IMR-90 (cell line): ENCODE measurements around the gene CHPT1. TPM values are rescaled to one million over a fixed set of nuclear protein-coding genes. Genes with fewer than 3 reads are reported as not detected.

ENCODE experiments used
- ATAC-seq: fragments of 200-7000 bp; cut with Tn5 transposase; 2 replicates; pipeline ENCODE4 v1.9.1; 2020; ENCODE audit warnings: low read depth, mild to moderate bottlenecking, moderate library complexity
- BruUV-seq: library from RNA; stranded (reverse); fragments of 400-500 nt; replicated peaks from 2 replicates; lab custom pipeline; 2021; lab: Mats Ljungman, UMichigan
- CTCF ChIA-PET: fragments of 300-600 bp; formaldehyde crosslinking; extraction: SDS; loops from one replicate; lab custom pipeline; 2021; ENCODE audit warnings: antibody characterized with exemption; lab: Yijun Ruan, JAX
- POLR2A ChIA-PET: fragments of 300-600 bp; sonication (Branson Sonifier 250); formaldehyde crosslinking; loops from one replicate; lab custom pipeline; 2022; ENCODE audit warnings: antibody characterized with exemption; ENCODE audit not compliant: unreplicated experiment; lab: Charles Lee
- DNase-seq: peaks from one replicate; pipeline ENCODE4 v3.0.0; 2013
- H2AFZ ChIP-seq: replicated peaks from 2 replicates; pipeline ENCODE3; 2013; ENCODE audit warnings: low read length, mild to moderate bottlenecking; ENCODE audit not compliant: poor library complexity
- H2AK5ac ChIP-seq: 2 replicates; pipeline ENCODE4 v1.6.1; 2013; ENCODE audit warnings: low read depth, low read length, inconsistent platforms
- H2AK9ac ChIP-seq: replicated peaks from 2 replicates; pipeline ENCODE3; 2013; ENCODE audit warnings: mild to moderate bottlenecking, low read depth, low read length, moderate library complexity; ENCODE audit not compliant: poor library complexity
- H2BK120ac ChIP-seq: 2 replicates; pipeline ENCODE4 v1.6.1; 2013; ENCODE audit warnings: low read depth, low read length, inconsistent platforms
- H2BK15ac ChIP-seq: 3 replicates; pipeline ENCODE4 v1.6.1; 2013; ENCODE audit warnings: low read depth, low read length, inconsistent platforms
- H2BK20ac ChIP-seq: 2 replicates; pipeline ENCODE4 v1.6.1; 2013; ENCODE audit warnings: low read depth, mild to moderate bottlenecking, inconsistent platforms, low read length, moderate library complexity
- H2BK5ac ChIP-seq: 2 replicates; pipeline ENCODE4 v1.6.1; 2013; ENCODE audit warnings: mild to moderate bottlenecking, low read depth, low read length, inconsistent platforms; ENCODE audit not compliant: poor library complexity, severe bottlenecking
- H3K14ac ChIP-seq: replicated peaks from 2 replicates; pipeline ENCODE4 v1.6.1; 2013; ENCODE audit warnings: low read depth, low read length, inconsistent platforms
- H3K18ac ChIP-seq: 2 replicates; pipeline ENCODE4 v1.6.1; 2013; ENCODE audit warnings: low read depth, low read length, control low read depth
- H3K23ac ChIP-seq: 2 replicates; pipeline ENCODE4 v1.6.1; 2013; ENCODE audit warnings: low read depth, low read length, inconsistent platforms
- H3K27ac ChIP-seq: 2 replicates; pipeline ENCODE4 v1.5.1; 2013; ENCODE audit warnings: mild to moderate bottlenecking, control low read depth, low read length; ENCODE audit not compliant: insufficient read depth
- H3K27me3 ChIP-seq: 2 replicates; pipeline ENCODE4 v1.6.1; 2013; ENCODE audit warnings: low read length; ENCODE audit not compliant: control insufficient read depth, insufficient read depth
- H3K36me3 ChIP-seq: 2 replicates; pipeline ENCODE4 v1.6.1; 2013; ENCODE audit warnings: low read length, mixed read lengths; ENCODE audit not compliant: control insufficient read depth, insufficient read depth
- H3K4ac ChIP-seq: 2 replicates; pipeline ENCODE4 v1.6.1; 2013; ENCODE audit warnings: low read depth, low read length, inconsistent platforms
- H3K4me1 ChIP-seq: 2 replicates; pipeline ENCODE4 v1.6.1; 2013; ENCODE audit warnings: low read length, mixed read lengths; ENCODE audit not compliant: control insufficient read depth, insufficient read depth
- H3K4me2 ChIP-seq: 2 replicates; pipeline ENCODE4 v1.6.1; 2013; ENCODE audit warnings: low read depth, mild to moderate bottlenecking, control low read depth, low read length, moderate library complexity
- H3K4me3 ChIP-seq: 2 replicates; pipeline ENCODE4 v1.5.1; 2013; ENCODE audit warnings: low read depth, mild to moderate bottlenecking, control low read depth, low read length, moderate library complexity; ENCODE audit not compliant: insufficient read depth
- H3K56ac ChIP-seq: 2 replicates; pipeline ENCODE4 v1.6.1; 2013; ENCODE audit warnings: low read length, inconsistent platforms; ENCODE audit not compliant: insufficient read depth; ENCODE audit errors: extremely low read depth
- H3K79me1 ChIP-seq, 2 experiments: 2 replicates each; pipeline ENCODE4 v1.6.1; 2013; ENCODE audit warnings: low read length in 2 of 2, inconsistent platforms in 1 of 2, low read depth in 1 of 2
- H3K9ac ChIP-seq: 2 replicates; pipeline ENCODE4 v1.6.1; 2013; ENCODE audit warnings: low read depth, low read length, control low read depth
- H3K9me1 ChIP-seq: 2 replicates; pipeline ENCODE4 v1.6.1; 2013; ENCODE audit warnings: low read length, inconsistent platforms; ENCODE audit not compliant: insufficient read depth
- H3K9me3 ChIP-seq: 2 replicates; pipeline ENCODE4 v1.6.1; 2013; ENCODE audit warnings: low read length; ENCODE audit not compliant: control insufficient read depth, insufficient read depth
- H4K20me1 ChIP-seq: 2 replicates; pipeline ENCODE4 v1.6.1; 2013; ENCODE audit warnings: low read length, inconsistent platforms; ENCODE audit not compliant: insufficient read depth
- H4K5ac ChIP-seq: 2 replicates; pipeline ENCODE4 v1.6.1; 2013; ENCODE audit warnings: mild to moderate bottlenecking, low read depth, low read length, control low read depth
- H4K8ac ChIP-seq, 2 experiments: 2 replicates each; pipeline ENCODE4 v1.6.1; 2013; ENCODE audit warnings: low read depth in 2 of 2, low read length in 2 of 2, control low read depth in 1 of 2, inconsistent platforms in 1 of 2
- H4K91ac ChIP-seq: 2 replicates; pipeline ENCODE4 v1.6.1; 2013; ENCODE audit warnings: low read depth, low read length, inconsistent platforms; ENCODE audit not compliant: insufficient read depth
- BHLHE40 ChIP-seq: fragments of 150-350 bp; IDR thresholded peaks from 2 replicates; pipeline ENCODE4 v1.6.1; 2016; ENCODE audit warnings: mild to moderate bottlenecking, low read depth, low read length
- CEBPB ChIP-seq: IDR thresholded peaks from 2 replicates; pipeline ENCODE4 v1.6.1; 2012; ENCODE audit warnings: low read depth, low read length, improper control_type of control experiment
- CHD1 ChIP-seq: IDR thresholded peaks from 2 replicates; pipeline ENCODE4 v1.6.1; 2012; ENCODE audit warnings: low read depth, low read length, improper control_type of control experiment
- CTCF ChIP-seq: conservative IDR thresholded peaks from 2 replicates; pipeline ENCODE4 v1.5.1; 2012; ENCODE audit warnings: mild to moderate bottlenecking, low read depth, low read length, improper control_type of control experiment
- ELK1 ChIP-seq: fragments of 150-350 bp; IDR thresholded peaks from 2 replicates; pipeline ENCODE4 v1.6.1; 2016; ENCODE audit warnings: low read depth, mild to moderate bottlenecking, low read length, moderate library complexity, borderline replicate concordance
- FOS ChIP-seq: fragments of 150-350 bp; IDR thresholded peaks from 2 replicates; pipeline ENCODE4 v1.6.1; 2016; ENCODE audit warnings: low read depth, low read length
- MAZ ChIP-seq: IDR thresholded peaks from 2 replicates; pipeline ENCODE4 v1.6.1; 2012; ENCODE audit warnings: low read depth, mild to moderate bottlenecking, low read length, improper control_type of control experiment, moderate library complexity, borderline replicate concordance
- MXI1 ChIP-seq: IDR thresholded peaks from 2 replicates; pipeline ENCODE4 v1.6.1; 2012; ENCODE audit warnings: low read depth, mild to moderate bottlenecking, low read length, moderate library complexity, borderline replicate concordance
- NFE2L2 ChIP-seq: fragments of 150-350 bp; IDR thresholded peaks from 2 replicates; pipeline ENCODE4 v1.6.1; 2016; ENCODE audit warnings: low read depth, mild to moderate bottlenecking, low read length
- POLR2A ChIP-seq: IDR thresholded peaks from 2 replicates; pipeline ENCODE4 v1.6.1; 2012; ENCODE audit warnings: mild to moderate bottlenecking, low read depth, low read length
- RAD21 ChIP-seq: IDR thresholded peaks from 2 replicates; pipeline ENCODE4 v1.6.1; 2012; ENCODE audit warnings: low read length, improper control_type of control experiment
- RCOR1 ChIP-seq: IDR thresholded peaks from 2 replicates; pipeline ENCODE4 v1.6.1; 2012; ENCODE audit warnings: mild to moderate bottlenecking, low read length, improper control_type of control experiment; ENCODE audit not compliant: insufficient replicate concordance
- RFX5 ChIP-seq: IDR thresholded peaks from 2 replicates; pipeline ENCODE4 v1.8.0; 2012; ENCODE audit warnings: low read depth, mild to moderate bottlenecking, low read length, moderate library complexity
- SMC3 ChIP-seq: fragments of 150-350 bp; IDR thresholded peaks from 2 replicates; pipeline ENCODE4 v1.6.1; 2016; ENCODE audit warnings: low read depth, mild to moderate bottlenecking, antibody characterized with exemption, low read length, moderate library complexity
- USF2 ChIP-seq: fragments of 150-350 bp; IDR thresholded peaks from 2 replicates; pipeline ENCODE4 v1.6.1; 2017; ENCODE audit warnings: mild to moderate bottlenecking, antibody characterized with exemption, low read length, low read depth
- WGBS, 2 experiments: methylation state at CpG; one replicate each; pipeline versions ENCODE4 v1.1.5 to v1.1.7; 2013; ENCODE audit warnings: missing lambda C conversion rate in 2 of 2; ENCODE audit not compliant: insufficient read length in 1 of 2; ENCODE audit errors: extremely low coverage in 2 of 2; 5-methylcytosine and 5-hydroxymethylcytosine counted together
- dilution Hi-C: fragments of 300-500 bp; cut with HindIII; formaldehyde crosslinking; loops from one replicate; pipeline ENCODE4 v1.14.3; 2018; ENCODE audit warnings: low sequenced_read_pairs; ENCODE audit not compliant: unreplicated experiment
- in situ Hi-C: fragments of 300-500 bp; cut with MboI; formaldehyde crosslinking; loops from 3 replicates; pipeline ENCODE4 v1.14.3; 2019; ENCODE audit warnings: low sequenced_read_pairs, inconsistent platforms, mixed read lengths
- intact Hi-C: fragments of 100-400 bp; cut with micrococcal nuclease; formaldehyde crosslinking; loops from 2 replicates; pipeline ENCODE4 v1.10.0; 2022
- polyA plus RNA-seq, 3 experiments: library from polyadenylated mRNA; depleted of rRNA; stranded (reverse); fragments of >200 nt; gene quantifications; 2 replicates each; pipeline ENCODE4 v1.2.3, GENCODE V29; 2012; ENCODE audit warnings: low replicate concordance in 1 of 3
- total RNA-seq: library from RNA; depleted of rRNA; stranded (reverse); fragments of >200 nt; gene quantifications from 2 replicates; pipeline ENCODE4 v1.2.3, GENCODE V29; 2012

Gene CHPT1
- total and polyA plus RNA-seq, 2 of the 4 experiments (the other 2 are of a cell fraction), result 8.1 to 11.7 TPM

- Histone ChIP-seq H2AFZ (no peak overlapping the region), H3K18ac (no peak overlapping the region), H3K4me1 (no peaks in the 10 kb centered on the region), H3K36me3 (no peaks in the 10 kb centered on the region), H2AK9ac (no peak overlapping the region), H2AK5ac (no peak overlapping the region), H3K4ac (no peak overlapping the region), H3K4me2 (no peak overlapping the region), H4K8ac (no peak overlapping the region), H3K27ac (no peak overlapping the region), H3K56ac (no peak overlapping the region), H4K20me1 (no peaks in the 10 kb centered on the region), H3K27me3 (peaks cover 2% of the 10 kb centered on the region; the same call in 1 of the 2 replicates), H3K14ac (no peak overlapping the region), H3K79me1 (no peaks in the 10 kb centered on the region), H3K23ac (no peak overlapping the region), H2BK5ac (no peak overlapping the region), H4K91ac (no peak overlapping the region), H3K9ac (no peak overlapping the region), H2BK120ac (no peak overlapping the region), H3K4me3 (no peak overlapping the region), H4K5ac (no peak overlapping the region), H3K9me3 (no peaks in the 10 kb centered on the region), H2BK15ac (no peak overlapping the region), H2BK20ac (no peak overlapping the region), H3K9me1 (no peaks in the 10 kb centered on the region)
- dilution Hi-C loops (no loop called here), intact Hi-C loops (no loop called here), in situ Hi-C loops (no loop called here)
- ChIA-PET POLR2A (no interaction called here), CTCF (no interaction called here)
- ATAC-seq (no peak), DNase-seq (no peak)
- TF ChIP-seq RCOR1, result no peak
- no peak for TF ChIP-seq MXI1
- TF ChIP-seq RAD21, result no peak
- TF ChIP-seq POLR2A, result no peak
- TF ChIP-seq FOS, result no peak
- TF ChIP-seq SMC3, result no peak
- TF ChIP-seq CTCF, result no peak
- TF ChIP-seq CHD1, result no peak
- TF ChIP-seq BHLHE40, result no peak
- TF ChIP-seq RFX5, result no peak
- TF ChIP-seq NFE2L2, result no peak
- TF ChIP-seq USF2, result no peak
- TF ChIP-seq CEBPB, result no peak
- TF ChIP-seq MAZ, result no peak
- TF ChIP-seq ELK1, result no peak
- no TSS peak for BruUV-seq
- no CpG with 5 or more reads among the region's 6 CpGs for WGBS, 2 experiments
Observed at GRCh38 chr12:101663298-101663697, 34.1 kb upstream of the CHPT1 start.
